RWPE2 (cell line): Measurements from ENCODE around the gene ASIC2.

Experiments used
- ATAC-seq: fragments of 200-7000 bp; cut with Tn5 transposase; 3 replicates; pipeline ENCODE4 v1.9.1; 2021; ENCODE audit warnings: low read depth
- DNase-seq: peaks from one replicate; pipeline ENCODE4 v3.0.0-alpha.2; 2020; ENCODE audit warnings: low spot score
- H3K27ac ChIP-seq: fragments of 450-650 bp; 2 replicates; pipeline ENCODE4 v1.5.1; 2017; ENCODE audit warnings: mild to moderate bottlenecking; ENCODE audit not compliant: poor library complexity, severe bottlenecking
- H3K27me3 ChIP-seq: fragments of 250-450 bp; sonication (Bioruptor Pico); 2 replicates; pipeline ENCODE4 v1.5.1; 2021; ENCODE audit warnings: mild to moderate bottlenecking, moderate library complexity; ENCODE audit not compliant: insufficient read depth, poor library complexity, severe bottlenecking
- H3K36me3 ChIP-seq: fragments of 250-450 bp; sonication (Bioruptor Pico); 2 replicates; pipeline ENCODE4 v1.5.1; 2020; ENCODE audit warnings: low read depth, mild to moderate bottlenecking, moderate library complexity
- H3K4me1 ChIP-seq: fragments of 250-450 bp; sonication (Bioruptor Pico); 2 replicates; pipeline ENCODE4 v1.5.1; 2021; ENCODE audit warnings: mild to moderate bottlenecking, moderate library complexity; ENCODE audit not compliant: insufficient read depth, poor library complexity, severe bottlenecking
- H3K4me3 ChIP-seq: fragments of 250-450 bp; sonication (Bioruptor Pico); 2 replicates; pipeline ENCODE4 v1.5.1; 2021; ENCODE audit warnings: mild to moderate bottlenecking, moderate library complexity; ENCODE audit not compliant: severe bottlenecking
- H3K9me3 ChIP-seq: fragments of 250-450 bp; sonication (Bioruptor Pico); 2 replicates; pipeline ENCODE4 v1.5.1; 2021; ENCODE audit warnings: mild to moderate bottlenecking, moderate library complexity; ENCODE audit not compliant: severe bottlenecking
- TF ChIP-seq, protein P1 (sequence below): fragments of 450-650 bp; IDR thresholded peaks from one replicate; pipeline ENCODE4 v1.5.1; 2017; ENCODE audit warnings: mild to moderate bottlenecking, moderate library complexity; ENCODE audit not compliant: poor library complexity, severe bottlenecking

ASIC2 gene

GRCh38 chr17:33053676-33054075, 239.4 kb downstream of the ASIC2 start:
- ATAC-seq (no peak), DNase-seq (no peak)
- H3K36me3 ChIP-seq = no peaks in the 10 kb centered on the region
- H3K27me3 ChIP-seq = no peaks in the 10 kb centered on the region
- TF ChIP-seq, protein P1, sequence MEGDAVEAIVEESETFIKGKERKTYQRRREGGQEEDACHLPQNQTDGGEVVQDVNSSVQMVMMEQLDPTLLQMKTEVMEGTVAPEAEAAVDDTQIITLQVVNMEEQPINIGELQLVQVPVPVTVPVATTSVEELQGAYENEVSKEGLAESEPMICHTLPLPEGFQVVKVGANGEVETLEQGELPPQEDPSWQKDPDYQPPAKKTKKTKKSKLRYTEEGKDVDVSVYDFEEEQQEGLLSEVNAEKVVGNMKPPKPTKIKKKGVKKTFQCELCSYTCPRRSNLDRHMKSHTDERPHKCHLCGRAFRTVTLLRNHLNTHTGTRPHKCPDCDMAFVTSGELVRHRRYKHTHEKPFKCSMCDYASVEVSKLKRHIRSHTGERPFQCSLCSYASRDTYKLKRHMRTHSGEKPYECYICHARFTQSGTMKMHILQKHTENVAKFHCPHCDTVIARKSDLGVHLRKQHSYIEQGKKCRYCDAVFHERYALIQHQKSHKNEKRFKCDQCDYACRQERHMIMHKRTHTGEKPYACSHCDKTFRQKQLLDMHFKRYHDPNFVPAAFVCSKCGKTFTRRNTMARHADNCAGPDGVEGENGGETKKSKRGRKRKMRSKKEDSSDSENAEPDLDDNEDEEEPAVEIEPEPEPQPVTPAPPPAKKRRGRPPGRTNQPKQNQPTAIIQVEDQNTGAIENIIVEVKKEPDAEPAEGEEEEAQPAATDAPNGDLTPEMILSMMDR = no peak
- H3K9me3 ChIP-seq = no peaks in the 10 kb centered on the region
- H3K4me3 ChIP-seq = no peak overlapping the region
- no peak overlapping the region for H3K27ac ChIP-seq
- H3K4me1 ChIP-seq = no peaks in the 10 kb centered on the region

GRCh38 chr17:33052856-33053255, 240.2 kb downstream of the ASIC2 start:
- no peaks in the 10 kb centered on the region for H3K36me3 ChIP-seq
- H3K4me1 ChIP-seq = no peaks in the 10 kb centered on the region
- H3K27me3 ChIP-seq = no peaks in the 10 kb centered on the region
- H3K27ac ChIP-seq = no peak overlapping the region
- no peaks in the 10 kb centered on the region for H3K9me3 ChIP-seq
- DNase-seq = no peak
- no peak overlapping the region for H3K4me3 ChIP-seq
- peak; percentile 51 for ATAC-seq
- TF ChIP-seq, protein P1 = no peak

DNA sequence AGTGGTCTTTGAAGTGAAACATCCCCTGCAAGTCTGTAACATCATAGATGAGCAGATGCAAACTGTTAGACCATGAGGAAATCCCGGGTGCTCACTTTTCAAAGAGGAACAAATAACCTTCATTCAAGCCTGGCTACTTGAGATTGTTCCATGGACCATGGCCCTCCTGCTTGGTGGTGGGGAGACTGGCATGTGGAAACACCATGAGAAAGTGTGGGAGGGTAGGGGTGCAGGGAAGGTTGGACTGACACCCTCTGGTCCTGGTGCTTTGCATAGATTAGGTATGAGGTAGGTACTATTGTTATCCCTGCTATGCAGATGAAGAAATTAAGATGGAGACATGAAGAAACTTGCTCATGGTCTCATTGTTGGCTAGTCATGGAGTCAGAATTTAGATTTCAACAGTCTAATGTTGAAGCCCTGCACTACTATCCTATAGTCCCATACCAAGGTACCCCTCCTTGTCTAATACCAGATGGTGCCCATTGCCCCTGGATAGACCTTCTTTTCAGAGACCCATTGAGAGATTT, 242.4 kb downstream of the ASIC2 start:
- no peak for ATAC-seq
- Histone ChIP-seq H3K27me3 (no peaks in the 10 kb centered on the region), H3K27ac (no peak overlapping the region), H3K4me3 (no peak overlapping the region), H3K4me1 (no peaks in the 10 kb centered on the region), H3K36me3 (no peaks in the 10 kb centered on the region), H3K9me3 (no peaks in the 10 kb centered on the region)
- TF ChIP-seq, protein P1 = no peak
- DNase-seq = no peak

DNA sequence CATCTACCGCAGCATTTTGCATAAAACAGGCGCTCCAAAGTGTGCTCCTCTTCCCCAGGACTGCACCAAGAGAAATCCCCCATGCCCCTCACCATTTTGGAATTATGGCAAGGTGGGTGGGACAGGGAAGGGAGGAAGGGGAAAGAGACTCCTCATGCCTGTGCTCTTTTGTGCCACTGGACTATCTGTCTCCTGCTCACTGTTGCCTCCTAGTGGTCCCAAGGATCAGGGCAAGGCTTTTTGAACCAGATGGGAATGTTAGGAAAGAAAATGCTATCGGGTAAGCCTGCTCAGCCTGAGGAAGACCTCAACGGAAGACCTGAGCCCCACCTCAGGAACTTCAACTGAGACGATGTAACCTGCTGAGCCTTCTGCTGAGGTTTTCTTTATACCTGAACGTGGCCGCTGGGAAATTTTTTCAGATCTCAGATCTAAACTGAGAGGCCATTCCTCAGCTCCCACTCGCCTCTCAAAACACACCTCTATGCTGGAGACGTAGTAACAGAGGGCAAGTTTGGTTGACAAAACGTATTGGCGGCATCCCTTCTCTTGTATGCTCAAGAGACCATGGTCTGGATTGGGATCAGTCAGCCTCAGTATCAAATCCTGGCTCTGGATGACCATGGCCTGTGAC, 243.2 kb downstream of the ASIC2 start:
- Histone ChIP-seq H3K4me1 (no peaks in the 10 kb centered on the region), H3K9me3 (no peaks in the 10 kb centered on the region), H3K27ac (no peak overlapping the region), H3K27me3 (no peaks in the 10 kb centered on the region), H3K36me3 (no peaks in the 10 kb centered on the region), H3K4me3 (no peak overlapping the region)
- ATAC-seq (no peak), DNase-seq (no peak)
- TF ChIP-seq, protein P1 = peak; percentile 71
